ENCODE data around the gene TRAPPC3.

The TRAPPC3 gene

DNA sequence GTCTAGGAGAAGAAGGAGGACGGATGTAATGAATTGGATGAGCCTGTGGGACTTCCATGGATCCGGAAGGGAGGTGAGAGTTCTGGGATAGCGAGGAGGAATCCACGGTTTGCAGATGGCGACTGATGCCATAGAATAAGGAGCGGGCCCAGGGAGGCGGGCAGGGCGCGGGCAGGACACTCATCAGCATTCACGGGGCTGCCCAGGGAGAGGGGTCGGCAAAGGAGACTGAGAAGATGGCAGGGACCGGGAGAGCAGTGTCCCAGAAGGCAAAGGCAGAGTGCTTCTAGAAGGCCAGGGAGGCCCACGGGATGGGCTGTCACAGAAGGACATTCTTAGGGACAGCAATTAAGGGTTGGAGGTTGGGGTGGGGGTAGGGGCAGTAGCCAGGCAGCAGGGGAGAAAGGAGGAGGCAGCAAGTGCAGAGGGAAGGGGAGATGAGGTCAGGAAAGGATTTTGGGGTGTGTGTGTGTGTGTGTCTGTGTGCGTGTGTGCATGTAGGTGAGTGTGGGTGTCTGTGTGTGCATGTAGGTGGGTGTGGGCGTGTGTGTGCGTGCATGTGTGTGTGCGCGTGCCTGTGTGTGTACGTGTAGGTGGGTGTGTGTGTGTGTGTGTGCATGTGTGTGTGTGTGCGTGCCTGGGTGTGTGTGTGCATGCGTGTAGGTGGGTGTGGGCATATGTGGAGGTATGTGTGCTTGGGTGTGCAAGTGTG is 23.1 kb downstream of the TRAPPC3 start:
- no CpG with 5 or more reads among the region's 21 CpGs for WGBS (ENCODE audit: insufficient coverage, insufficient read length)
- Histone ChIP-seq H3K4me3 (ENCODE audit: low read length) (no peak overlapping the region), H3K27ac (ENCODE audit: low read length) (no peak overlapping the region), H3K36me3 (ENCODE audit: control insufficient read depth, insufficient read depth, low read length) (no peaks in the 10 kb centered on the region), H3K9me3 (ENCODE audit: control insufficient read depth, insufficient read depth, low read length) (no peaks in the 10 kb centered on the region), H3K4me1 (ENCODE audit: control insufficient read depth, insufficient read depth, low read length) (no peaks in the 10 kb centered on the region), H3K27me3 (ENCODE audit: control insufficient read depth, insufficient read depth, low read length) (peaks cover 17% of the 10 kb centered on the region)
- DNase-seq (ENCODE audit: low read depth, low spot score), result no peak

DNA sequence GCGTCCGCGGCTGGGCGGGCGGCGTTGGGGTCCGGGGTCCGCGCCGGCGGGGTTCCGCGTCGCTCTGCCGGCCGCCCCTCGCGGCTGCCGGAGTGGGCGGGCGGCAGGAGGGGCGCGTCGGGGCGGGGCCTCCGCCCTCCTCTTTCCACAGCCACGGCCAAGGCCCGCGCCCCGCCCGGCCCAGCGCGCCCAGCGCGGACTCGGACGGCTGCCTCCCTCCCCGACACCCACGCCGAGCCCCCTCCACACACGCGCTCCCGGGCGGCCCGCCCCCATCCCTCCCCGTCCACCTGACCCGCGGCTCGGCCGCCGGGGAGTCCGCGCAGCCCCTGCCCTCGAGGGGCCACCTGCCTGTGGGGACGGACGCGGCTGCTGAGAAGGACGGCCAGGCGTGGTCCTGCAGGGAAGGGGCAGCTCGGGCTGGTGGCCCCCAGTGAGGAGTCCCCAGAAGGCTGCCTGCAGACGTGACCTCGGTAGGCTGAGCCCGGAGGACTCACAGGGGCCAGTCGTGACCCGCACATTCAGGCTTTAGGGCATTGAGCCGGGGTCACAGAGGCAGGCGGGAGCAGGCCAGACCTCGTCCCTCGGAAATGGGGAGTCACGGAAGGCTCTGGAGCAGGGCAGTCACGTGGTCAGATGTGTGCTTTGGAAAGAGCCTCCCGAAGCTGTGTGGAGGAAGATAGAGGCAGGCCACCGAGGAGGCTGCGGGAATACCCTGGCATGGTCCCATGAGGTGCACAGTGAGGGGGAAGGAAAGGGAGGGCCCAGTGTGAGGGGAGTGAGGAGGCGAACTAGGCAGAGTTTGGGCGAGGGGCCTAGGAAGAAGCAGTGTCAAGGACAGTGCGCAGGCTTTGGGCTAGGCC is 23.9 kb downstream of the TRAPPC3 start, which contains the start of gene COL8A2:
Gene COL8A2, minus strand, starts transcription at position 94 of the 863 bp plus-strand sequence. CDS start 24,980 bp downstream, outside the sequence.
- Histone ChIP-seq H3K4me1 (ENCODE audit: control insufficient read depth, insufficient read depth, low read length) (no peaks in the 10 kb centered on the region), H3K4me3 (ENCODE audit: low read length) (peak within 1 kb of the TSS; percentile 45; the same call in 1 of the 2 replicates), H3K27ac (ENCODE audit: low read length) (no peak within 1 kb of the TSS), H3K27me3 (ENCODE audit: control insufficient read depth, insufficient read depth, low read length) (peaks cover 17% of the 10 kb centered on the region), H3K9me3 (ENCODE audit: control insufficient read depth, insufficient read depth, low read length) (no peaks in the 10 kb centered on the region), H3K36me3 (ENCODE audit: control insufficient read depth, insufficient read depth, low read length) (no peaks in the 10 kb centered on the region)
- no peak for DNase-seq (ENCODE audit: low read depth, low spot score)
- no CpG with 5 or more reads among the region's 77 CpGs for WGBS (ENCODE audit: insufficient coverage, insufficient read length)

DNA sequence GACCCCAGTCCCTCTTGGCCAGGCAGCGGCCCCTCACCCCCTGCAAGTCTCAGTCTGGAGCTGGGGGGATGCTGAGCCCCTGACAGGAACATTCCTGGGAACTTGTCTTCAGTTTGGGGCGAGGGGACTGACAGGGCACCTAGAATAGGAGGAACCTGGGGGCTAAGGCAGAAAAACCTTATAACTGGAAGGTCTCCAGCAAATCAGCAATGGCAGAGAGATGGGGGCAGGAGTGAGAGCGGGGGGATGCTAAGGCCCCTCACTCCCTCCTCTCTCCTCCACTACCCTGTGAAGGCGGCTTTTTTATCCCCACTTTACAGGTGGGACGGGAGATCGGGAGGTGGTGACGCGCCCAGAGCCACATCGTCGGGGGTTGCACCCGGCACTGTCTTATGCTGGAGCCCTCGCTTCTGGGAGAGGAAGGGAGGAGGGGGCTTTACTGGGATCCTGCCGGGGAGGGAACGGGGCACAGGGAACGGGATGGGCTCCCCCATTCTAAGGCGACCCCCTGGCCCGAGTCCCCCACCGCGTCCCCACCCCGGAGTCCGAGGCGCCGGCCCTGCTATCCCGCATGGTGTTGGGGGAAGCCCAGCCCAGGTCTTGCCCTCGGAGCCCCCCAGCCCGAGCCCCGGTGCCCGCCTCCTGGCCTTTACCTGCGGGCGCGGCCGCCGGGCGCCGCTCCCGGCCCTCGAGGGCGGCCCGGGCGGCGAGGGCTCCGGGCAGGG is 24.7 kb downstream of the TRAPPC3 start:
- Histone ChIP-seq H3K4me1 (ENCODE audit: control insufficient read depth, insufficient read depth, low read length) (no peaks in the 10 kb centered on the region), H3K4me3 (ENCODE audit: low read length) (peak overlapping the region; percentile 45; the same call in 1 of the 2 replicates), H3K9me3 (ENCODE audit: control insufficient read depth, insufficient read depth, low read length) (no peaks in the 10 kb centered on the region), H3K27me3 (ENCODE audit: control insufficient read depth, insufficient read depth, low read length) (peaks cover 17% of the 10 kb centered on the region), H3K27ac (ENCODE audit: low read length) (no peak overlapping the region), H3K36me3 (ENCODE audit: control insufficient read depth, insufficient read depth, low read length) (no peaks in the 10 kb centered on the region)
- WGBS (ENCODE audit: insufficient coverage, insufficient read length), result no CpG with 5 or more reads among the region's 42 CpGs
- no peak for DNase-seq (ENCODE audit: low read depth, low spot score)

DNA sequence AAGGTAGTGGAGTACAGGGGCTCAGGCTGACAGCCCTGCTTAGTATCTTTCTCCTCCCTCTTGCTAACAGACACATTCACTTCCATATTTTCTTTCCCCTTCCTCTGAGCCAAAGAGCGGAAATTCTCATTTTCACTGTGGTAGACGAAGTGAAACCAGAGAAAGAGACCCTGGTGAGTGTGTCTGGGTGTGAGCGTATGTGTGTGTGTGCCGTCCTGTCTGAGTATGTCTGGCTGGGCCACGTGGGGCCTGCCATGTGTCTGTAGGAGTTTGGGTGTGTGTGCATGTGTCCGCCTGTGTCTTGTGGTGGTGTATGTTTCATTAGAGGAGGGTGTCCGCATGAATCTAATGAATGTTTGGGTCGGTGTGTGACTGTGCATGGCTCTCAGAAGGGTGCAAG is 25.9 kb downstream of the TRAPPC3 start:
- Histone ChIP-seq H3K4me3 (ENCODE audit: low read length) (no peak overlapping the region), H3K36me3 (ENCODE audit: control insufficient read depth, insufficient read depth, low read length) (no peaks in the 10 kb centered on the region), H3K27ac (ENCODE audit: low read length) (no peak overlapping the region), H3K27me3 (ENCODE audit: control insufficient read depth, insufficient read depth, low read length) (peaks cover 17% of the 10 kb centered on the region), H3K4me1 (ENCODE audit: control insufficient read depth, insufficient read depth, low read length) (no peaks in the 10 kb centered on the region), H3K9me3 (ENCODE audit: control insufficient read depth, insufficient read depth, low read length) (no peaks in the 10 kb centered on the region)
- no peak for DNase-seq (ENCODE audit: low read depth, low spot score)
- WGBS (ENCODE audit: insufficient coverage, insufficient read length), result no CpG with 5 or more reads among the region's 8 CpGs

DNA sequence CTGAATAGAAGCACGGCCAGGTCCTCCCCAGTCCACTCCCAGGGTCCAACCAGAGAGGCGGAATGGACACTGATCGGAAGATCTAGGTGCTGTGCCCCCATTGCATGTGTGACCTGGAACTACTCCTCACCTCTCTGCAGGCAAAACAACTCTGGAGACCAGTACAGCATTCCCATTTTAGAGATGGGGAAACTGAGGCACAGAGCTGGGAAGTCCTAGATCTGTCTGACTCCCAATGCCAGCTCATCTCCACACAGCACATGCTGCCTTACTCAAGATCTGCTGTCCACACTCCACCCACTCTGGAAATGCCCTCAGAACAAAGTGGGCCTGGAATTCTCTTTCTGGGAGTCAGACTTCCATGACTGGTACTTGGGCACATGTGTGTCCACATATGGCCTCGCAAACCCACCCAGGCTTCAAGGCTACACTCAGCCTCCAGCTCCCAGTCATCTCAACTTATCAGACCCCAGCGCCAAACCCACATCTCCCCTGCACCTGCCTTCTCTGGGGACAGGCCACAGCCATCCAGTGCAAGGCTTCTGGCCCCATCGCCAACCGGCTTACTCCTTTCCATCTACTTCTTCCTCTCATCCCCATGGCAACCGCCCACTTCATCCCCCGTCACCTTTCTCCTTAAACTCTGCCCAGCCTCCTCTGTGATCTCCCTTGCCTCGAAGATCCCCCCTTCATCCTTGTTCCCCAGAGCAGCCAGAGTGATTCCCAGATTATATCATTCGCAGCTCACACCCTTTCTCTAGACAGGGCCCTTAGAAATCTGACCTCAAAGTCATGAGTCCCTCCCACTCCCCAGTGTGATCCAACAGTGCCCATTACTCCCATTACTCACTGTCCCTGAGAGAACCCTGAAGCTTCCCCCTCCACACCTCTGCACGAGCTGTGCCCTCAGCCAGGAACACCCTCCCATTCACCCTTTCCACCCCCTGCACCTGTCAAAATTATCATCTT is 26.9 kb downstream of the TRAPPC3 start:
- WGBS (ENCODE audit: insufficient coverage, insufficient read length), result 100% methylated on average over 2 of the region's 12 CpGs
- no peaks in the 10 kb centered on the region for H3K4me1 ChIP-seq (ENCODE audit: control insufficient read depth, insufficient read depth, low read length)
- H3K36me3 ChIP-seq (ENCODE audit: control insufficient read depth, insufficient read depth, low read length), result no peaks in the 10 kb centered on the region
- no peak overlapping the region for H3K4me3 ChIP-seq (ENCODE audit: low read length)
- peaks cover 17% of the 10 kb centered on the region for H3K27me3 ChIP-seq (ENCODE audit: control insufficient read depth, insufficient read depth, low read length)
- H3K9me3 ChIP-seq (ENCODE audit: control insufficient read depth, insufficient read depth, low read length), result no peaks in the 10 kb centered on the region
- no peak overlapping the region for H3K27ac ChIP-seq (ENCODE audit: low read length)
- no peak for DNase-seq (ENCODE audit: low read depth, low spot score)

DNA sequence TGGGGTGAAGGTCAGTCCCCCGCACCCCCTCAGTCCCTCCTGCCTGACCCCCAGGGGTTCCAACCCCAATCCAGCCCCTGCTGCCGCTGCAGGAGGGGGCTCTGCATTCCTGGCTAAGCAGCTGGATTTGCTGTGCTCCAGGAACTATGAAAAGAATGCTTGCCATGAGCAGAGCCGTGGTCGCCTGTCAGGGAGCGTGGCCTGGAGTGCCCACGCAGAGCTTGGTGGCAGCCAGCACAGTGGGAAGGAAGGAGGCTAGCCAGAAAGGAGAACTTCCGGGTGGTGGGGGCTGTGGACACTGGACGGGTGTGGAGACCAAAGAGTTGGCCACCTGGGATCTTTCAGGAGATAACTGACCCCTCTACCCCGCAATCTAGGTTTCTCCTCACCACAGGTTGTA is 29.8 kb downstream of the TRAPPC3 start:
- no CpG with 5 or more reads among the region's 9 CpGs for WGBS (ENCODE audit: insufficient coverage, insufficient read length)
- H3K27me3 ChIP-seq (ENCODE audit: control insufficient read depth, insufficient read depth, low read length), result peaks cover 10% of the 10 kb centered on the region
- no peak overlapping the region for H3K4me3 ChIP-seq (ENCODE audit: low read length)
- no peaks in the 10 kb centered on the region for H3K36me3 ChIP-seq (ENCODE audit: control insufficient read depth, insufficient read depth, low read length)
- no peaks in the 10 kb centered on the region; the same call in 1 of the 2 replicates for H3K4me1 ChIP-seq (ENCODE audit: control insufficient read depth, insufficient read depth, low read length)
- H3K27ac ChIP-seq (ENCODE audit: low read length), result no peak overlapping the region
- no peak for DNase-seq (ENCODE audit: low read depth, low spot score)
- H3K9me3 ChIP-seq (ENCODE audit: control insufficient read depth, insufficient read depth, low read length), result no peaks in the 10 kb centered on the region

DNA sequence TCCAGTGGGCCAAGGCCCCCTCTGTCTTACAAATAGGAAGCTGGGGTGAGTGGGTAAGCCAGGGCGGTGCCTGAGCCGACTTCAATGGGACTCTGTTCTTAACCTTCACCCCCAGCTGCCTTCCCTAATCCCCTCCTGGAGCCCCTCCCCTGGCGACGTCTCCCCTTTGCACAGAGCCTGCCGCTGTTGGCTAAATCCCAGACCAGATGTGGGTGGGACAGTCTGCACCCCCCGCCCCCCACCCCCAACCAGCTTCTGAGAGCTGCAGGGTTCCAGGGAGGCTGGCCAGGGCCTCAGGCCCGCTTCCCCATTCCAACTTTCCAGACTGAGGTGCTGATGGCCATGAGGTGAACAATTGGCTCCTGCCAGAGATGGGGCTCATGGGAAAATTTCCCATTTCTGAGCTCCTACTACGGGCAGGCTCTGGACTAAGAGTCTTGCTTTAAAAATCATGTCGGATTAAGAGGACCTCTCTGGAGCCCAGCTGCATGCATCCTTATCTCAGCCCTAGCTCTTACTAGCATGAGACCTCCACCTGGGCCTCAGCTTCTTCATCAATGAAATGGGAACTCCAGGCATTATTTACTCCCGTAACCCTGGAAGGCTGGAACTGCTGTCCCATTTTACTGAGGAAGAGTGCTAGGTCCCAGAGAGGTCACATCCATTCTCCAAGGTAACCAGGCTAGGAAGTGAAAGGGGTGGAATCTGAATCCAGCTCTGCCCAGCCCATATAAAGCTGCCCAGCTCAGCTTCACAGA is 30.7 kb downstream of the TRAPPC3 start:
- no peaks in the 10 kb centered on the region; the same call in 1 of the 2 replicates for H3K4me1 ChIP-seq (ENCODE audit: control insufficient read depth, insufficient read depth, low read length)
- no peaks in the 10 kb centered on the region for H3K9me3 ChIP-seq (ENCODE audit: control insufficient read depth, insufficient read depth, low read length)
- WGBS (ENCODE audit: insufficient coverage, insufficient read length), result no CpG with 5 or more reads among the region's 10 CpGs
- no peaks in the 10 kb centered on the region for H3K36me3 ChIP-seq (ENCODE audit: control insufficient read depth, insufficient read depth, low read length)
- no peak overlapping the region for H3K4me3 ChIP-seq (ENCODE audit: low read length)
- no peak for DNase-seq (ENCODE audit: low read depth, low spot score)
- H3K27ac ChIP-seq (ENCODE audit: low read length), result no peak overlapping the region
- H3K27me3 ChIP-seq (ENCODE audit: control insufficient read depth, insufficient read depth, low read length), result peaks cover 3% of the 10 kb centered on the region; the same call in 1 of the 2 replicates

DNA sequence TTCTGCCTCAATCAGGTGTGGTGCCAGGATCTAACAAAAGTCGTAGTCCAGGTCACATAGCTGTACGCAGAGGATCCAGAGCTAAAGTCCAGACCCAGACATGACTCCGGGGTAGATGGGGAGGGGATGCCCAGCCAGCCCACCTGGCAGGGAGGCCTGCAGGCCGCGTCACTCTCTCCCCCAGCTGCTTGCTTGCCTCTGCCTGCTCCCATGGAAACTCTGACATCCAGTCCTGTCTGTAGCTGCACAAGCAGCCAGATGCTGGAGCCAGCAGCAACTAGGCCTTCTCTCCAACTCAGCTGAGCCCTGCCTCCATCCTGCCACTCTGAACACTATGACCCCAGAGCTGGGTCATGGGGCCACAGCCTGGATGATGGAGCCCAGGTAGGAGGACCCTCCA is 32.4 kb downstream of the TRAPPC3 start:
- H3K4me3 ChIP-seq (ENCODE audit: low read length), result no peak overlapping the region
- no peak overlapping the region for H3K27ac ChIP-seq (ENCODE audit: low read length)
- WGBS (ENCODE audit: insufficient coverage, insufficient read length), result no CpG with 5 or more reads among the region's 5 CpGs
- no peak for DNase-seq (ENCODE audit: low read depth, low spot score)
- no peaks in the 10 kb centered on the region for H3K9me3 ChIP-seq (ENCODE audit: control insufficient read depth, insufficient read depth, low read length)
- no peaks in the 10 kb centered on the region for H3K36me3 ChIP-seq (ENCODE audit: control insufficient read depth, insufficient read depth, low read length)
- no peaks in the 10 kb centered on the region; the same call in 1 of the 2 replicates for H3K4me1 ChIP-seq (ENCODE audit: control insufficient read depth, insufficient read depth, low read length)
- H3K27me3 ChIP-seq (ENCODE audit: control insufficient read depth, insufficient read depth, low read length), result no peaks in the 10 kb centered on the region

DNA sequence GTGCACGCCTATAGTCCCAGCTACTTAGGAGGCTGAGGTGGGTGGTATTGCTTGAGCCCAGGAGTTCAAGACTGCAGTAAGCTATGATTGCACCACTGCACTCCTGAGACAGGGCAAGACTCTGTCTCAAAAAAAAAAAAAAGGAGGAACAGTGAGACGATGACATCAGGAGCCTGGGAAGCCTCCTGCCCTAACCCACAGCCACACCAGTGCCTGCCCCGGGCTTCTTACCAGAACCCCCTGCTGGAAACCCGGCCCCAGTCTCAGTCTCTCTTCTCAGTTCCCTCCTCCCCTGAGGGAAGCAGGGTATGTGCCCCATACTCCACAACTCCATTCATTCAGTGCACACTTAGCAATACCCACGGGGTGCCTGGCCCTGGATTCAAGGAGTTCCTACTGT is 33.4 kb downstream of the TRAPPC3 start:
- no CpG with 5 or more reads among the region's 5 CpGs for WGBS (ENCODE audit: insufficient coverage, insufficient read length)
- no peak for DNase-seq (ENCODE audit: low read depth, low spot score)
- no peaks in the 10 kb centered on the region for H3K27me3 ChIP-seq (ENCODE audit: control insufficient read depth, insufficient read depth, low read length)
- no peaks in the 10 kb centered on the region; the same call in 1 of the 2 replicates for H3K4me1 ChIP-seq (ENCODE audit: control insufficient read depth, insufficient read depth, low read length)
- no peak overlapping the region for H3K27ac ChIP-seq (ENCODE audit: low read length)
- H3K4me3 ChIP-seq (ENCODE audit: low read length), result no peak overlapping the region
- no peaks in the 10 kb centered on the region for H3K9me3 ChIP-seq (ENCODE audit: control insufficient read depth, insufficient read depth, low read length)
- H3K36me3 ChIP-seq (ENCODE audit: control insufficient read depth, insufficient read depth, low read length), result no peaks in the 10 kb centered on the region

Data from iPS DF 6.9 (cell line).